Kidney epithelial cell (primary cell): ENCODE results near the gene H2BK1. TPM values are rescaled to one million over a fixed set of nuclear protein-coding genes. Genes with fewer than 3 reads are reported as not detected.

Experiments used
- DNase-seq: peaks from one replicate; pipeline ENCODE4 v3.0.0-alpha.2; 2010; ENCODE audit warnings: low read depth
- H3K27me3 ChIP-seq: 2 replicates; pipeline ENCODE4 v1.6.0; 2011; ENCODE audit warnings: low read length; ENCODE audit not compliant: control insufficient read depth, insufficient read depth
- H3K36me3 ChIP-seq: 2 replicates; pipeline ENCODE4 v1.5.1; 2011; ENCODE audit warnings: low read length; ENCODE audit not compliant: control insufficient read depth, insufficient read depth
- H3K4me3 ChIP-seq: 2 replicates; pipeline ENCODE4 v1.5.1; 2011; ENCODE audit warnings: low read depth, mild to moderate bottlenecking, control low read depth, low read length
- CTCF ChIP-seq: IDR thresholded peaks from 2 replicates; pipeline ENCODE4 v1.5.1; 2011; ENCODE audit warnings: mild to moderate bottlenecking, moderate library complexity, low read length, control low read depth, inconsistent platforms; ENCODE audit not compliant: insufficient read depth, poor library complexity, severe bottlenecking
- total RNA-seq: library from RNA; depleted of rRNA; stranded (reverse); fragments of >200 nt; gene quantifications from 2 replicates; pipeline ENCODE4 v1.2.3, GENCODE V29; 2015

The H2BK1 gene
- total RNA-seq, 1 donor from 2014 or later: not detected

- peaks cover 4% of the 10 kb centered on the region for H3K36me3 ChIP-seq
- no peak for TF ChIP-seq CTCF
- peak overlapping the region; percentile 95 for H3K4me3 ChIP-seq
- no peak for DNase-seq
- H3K27me3 ChIP-seq: no peaks in the 10 kb centered on the region
Observed at GRCh38 chr7:151225948-151226510, 15.7 kb upstream of the H2BK1 start.

DNA sequence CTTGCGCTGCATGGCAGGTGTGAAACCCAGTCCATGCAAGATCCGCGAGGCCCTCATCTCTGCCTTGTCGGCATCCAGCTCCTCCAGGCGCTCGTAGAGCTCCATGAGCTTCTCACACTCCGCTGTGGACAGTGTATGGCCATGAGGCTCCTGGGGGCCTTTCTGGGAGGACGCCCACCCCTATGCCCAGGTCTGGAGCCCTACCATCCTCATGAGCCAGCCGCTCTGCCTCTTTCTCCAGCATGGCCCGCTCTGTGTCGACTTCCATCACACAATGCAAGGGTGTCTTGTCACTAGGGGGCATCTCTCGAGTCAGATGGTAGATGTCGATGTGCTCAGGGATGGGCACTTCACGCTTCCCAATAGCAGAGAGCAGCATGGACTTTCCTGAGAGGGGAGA is 13.4 kb upstream of the H2BK1 start:
- Histone ChIP-seq H3K27me3 (no peaks in the 10 kb centered on the region), H3K36me3 (peaks cover 4% of the 10 kb centered on the region), H3K4me3 (no peak overlapping the region)
- no peak for DNase-seq
- TF ChIP-seq CTCF: no peak

DNA sequence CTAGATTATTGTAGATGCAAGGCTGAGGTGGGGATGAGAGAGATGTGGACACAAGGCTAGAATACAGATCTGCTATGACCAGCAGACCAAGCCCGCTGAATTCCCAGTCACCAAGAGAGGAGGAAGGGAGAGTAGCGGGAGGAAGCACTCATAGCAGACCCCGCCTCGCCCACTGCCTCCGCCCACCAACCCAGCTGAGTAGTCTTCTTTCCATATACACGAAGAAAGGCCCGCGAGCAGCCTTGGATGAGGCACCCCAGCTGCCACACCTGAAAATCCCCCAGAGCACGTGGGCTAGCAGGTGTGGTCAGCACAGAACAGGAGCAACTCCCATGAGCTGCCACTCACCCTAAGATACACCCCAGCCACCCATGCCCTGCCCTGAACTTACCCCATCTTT is 7.9 kb upstream of the H2BK1 start:
- DNase-seq: no peak
- H3K36me3 ChIP-seq: peaks cover 3% of the 10 kb centered on the region
- no peak overlapping the region for H3K4me3 ChIP-seq
- no peaks in the 10 kb centered on the region for H3K27me3 ChIP-seq
- no peak for TF ChIP-seq CTCF

DNA sequence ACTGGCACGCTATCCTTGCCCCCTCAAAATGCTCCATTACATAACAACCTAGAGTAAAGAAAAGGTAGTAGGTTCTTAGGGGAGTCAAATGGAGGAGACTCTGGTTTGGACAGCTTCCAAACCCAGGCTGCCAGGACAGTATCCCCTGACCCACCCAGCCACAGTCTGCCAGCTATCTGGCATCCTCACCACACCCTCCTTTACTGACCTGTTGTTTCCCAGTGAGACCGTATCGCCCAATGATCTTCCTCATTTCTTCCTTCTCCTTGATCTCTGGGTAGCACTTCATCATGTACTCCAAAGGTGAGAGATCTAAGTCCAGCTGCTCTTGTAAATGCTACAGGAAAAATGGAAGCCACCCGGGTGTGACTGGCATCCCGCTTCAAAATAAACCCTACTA is 5.1 kb upstream of the H2BK1 start:
- no peak for DNase-seq
- Histone ChIP-seq H3K4me3 (no peak overlapping the region), H3K27me3 (no peaks in the 10 kb centered on the region), H3K36me3 (peaks cover 3% of the 10 kb centered on the region)
- TF ChIP-seq CTCF: no peak

- H3K36me3 ChIP-seq: peaks cover 3% of the 10 kb centered on the region
- no peaks in the 10 kb centered on the region for H3K27me3 ChIP-seq
- no peak overlapping the region for H3K4me3 ChIP-seq
- DNase-seq: no peak
- no peak for TF ChIP-seq CTCF
Observed at GRCh38 chr7:151213826-151214225, 3.5 kb upstream of the H2BK1 start.

GRCh38 chr7:151212626-151213025 is 2.3 kb upstream of the H2BK1 start:
- H3K36me3 ChIP-seq: no peaks in the 10 kb centered on the region
- no peak overlapping the region for H3K4me3 ChIP-seq
- no peak for TF ChIP-seq CTCF
- DNase-seq: no peak
- H3K27me3 ChIP-seq: peaks cover 2% of the 10 kb centered on the region
